ENCODE data around the gene TOM1.

DNA sequence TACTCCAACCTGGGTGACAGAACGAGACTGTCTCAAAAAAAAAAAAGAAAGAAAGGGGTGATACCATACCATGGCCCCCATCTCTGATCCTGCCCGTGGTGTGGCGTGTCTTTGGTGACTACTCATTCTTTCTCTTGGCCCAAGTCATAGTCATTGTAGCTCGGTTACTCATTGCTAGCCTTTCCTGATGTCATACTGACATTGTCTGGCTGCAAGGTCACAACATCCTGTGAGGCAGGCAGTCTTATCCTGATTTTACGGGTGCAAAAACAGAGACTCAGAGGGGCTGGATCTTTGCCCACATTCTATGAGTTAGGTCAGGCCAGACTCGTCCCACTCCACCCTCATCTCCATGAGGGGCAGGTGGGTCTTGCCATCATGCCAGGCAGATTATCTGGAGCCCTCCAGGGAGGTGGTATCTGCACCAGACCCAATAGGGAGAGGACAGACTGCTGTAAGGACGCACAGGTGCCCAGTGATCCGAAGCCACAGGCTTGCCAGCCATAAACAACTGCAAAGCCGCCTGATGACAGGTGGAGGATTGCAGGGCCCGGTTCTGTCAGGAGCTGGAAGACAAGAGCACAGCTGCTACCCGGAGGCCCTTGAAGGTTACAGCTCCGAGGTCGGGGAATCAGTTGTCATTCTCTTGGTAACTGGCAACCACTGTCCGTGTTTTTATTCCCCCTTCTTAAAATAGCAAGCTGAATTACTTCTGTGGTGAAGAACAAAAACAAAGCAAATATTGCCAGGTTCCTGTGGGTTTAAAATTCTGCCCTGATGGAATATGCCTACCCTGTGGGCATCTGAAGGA, 13.8 kb downstream of the TOM1 start:
- no peak for TF ChIP-seq SMC3 (IDR thresholded peaks at IDR 0.05; ENCODE audit: low read depth, low read length)
- TF ChIP-seq, protein P1, sequence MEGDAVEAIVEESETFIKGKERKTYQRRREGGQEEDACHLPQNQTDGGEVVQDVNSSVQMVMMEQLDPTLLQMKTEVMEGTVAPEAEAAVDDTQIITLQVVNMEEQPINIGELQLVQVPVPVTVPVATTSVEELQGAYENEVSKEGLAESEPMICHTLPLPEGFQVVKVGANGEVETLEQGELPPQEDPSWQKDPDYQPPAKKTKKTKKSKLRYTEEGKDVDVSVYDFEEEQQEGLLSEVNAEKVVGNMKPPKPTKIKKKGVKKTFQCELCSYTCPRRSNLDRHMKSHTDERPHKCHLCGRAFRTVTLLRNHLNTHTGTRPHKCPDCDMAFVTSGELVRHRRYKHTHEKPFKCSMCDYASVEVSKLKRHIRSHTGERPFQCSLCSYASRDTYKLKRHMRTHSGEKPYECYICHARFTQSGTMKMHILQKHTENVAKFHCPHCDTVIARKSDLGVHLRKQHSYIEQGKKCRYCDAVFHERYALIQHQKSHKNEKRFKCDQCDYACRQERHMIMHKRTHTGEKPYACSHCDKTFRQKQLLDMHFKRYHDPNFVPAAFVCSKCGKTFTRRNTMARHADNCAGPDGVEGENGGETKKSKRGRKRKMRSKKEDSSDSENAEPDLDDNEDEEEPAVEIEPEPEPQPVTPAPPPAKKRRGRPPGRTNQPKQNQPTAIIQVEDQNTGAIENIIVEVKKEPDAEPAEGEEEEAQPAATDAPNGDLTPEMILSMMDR (IDR thresholded peaks at IDR 0.05) = no peak
- TF ChIP-seq, protein P2, sequence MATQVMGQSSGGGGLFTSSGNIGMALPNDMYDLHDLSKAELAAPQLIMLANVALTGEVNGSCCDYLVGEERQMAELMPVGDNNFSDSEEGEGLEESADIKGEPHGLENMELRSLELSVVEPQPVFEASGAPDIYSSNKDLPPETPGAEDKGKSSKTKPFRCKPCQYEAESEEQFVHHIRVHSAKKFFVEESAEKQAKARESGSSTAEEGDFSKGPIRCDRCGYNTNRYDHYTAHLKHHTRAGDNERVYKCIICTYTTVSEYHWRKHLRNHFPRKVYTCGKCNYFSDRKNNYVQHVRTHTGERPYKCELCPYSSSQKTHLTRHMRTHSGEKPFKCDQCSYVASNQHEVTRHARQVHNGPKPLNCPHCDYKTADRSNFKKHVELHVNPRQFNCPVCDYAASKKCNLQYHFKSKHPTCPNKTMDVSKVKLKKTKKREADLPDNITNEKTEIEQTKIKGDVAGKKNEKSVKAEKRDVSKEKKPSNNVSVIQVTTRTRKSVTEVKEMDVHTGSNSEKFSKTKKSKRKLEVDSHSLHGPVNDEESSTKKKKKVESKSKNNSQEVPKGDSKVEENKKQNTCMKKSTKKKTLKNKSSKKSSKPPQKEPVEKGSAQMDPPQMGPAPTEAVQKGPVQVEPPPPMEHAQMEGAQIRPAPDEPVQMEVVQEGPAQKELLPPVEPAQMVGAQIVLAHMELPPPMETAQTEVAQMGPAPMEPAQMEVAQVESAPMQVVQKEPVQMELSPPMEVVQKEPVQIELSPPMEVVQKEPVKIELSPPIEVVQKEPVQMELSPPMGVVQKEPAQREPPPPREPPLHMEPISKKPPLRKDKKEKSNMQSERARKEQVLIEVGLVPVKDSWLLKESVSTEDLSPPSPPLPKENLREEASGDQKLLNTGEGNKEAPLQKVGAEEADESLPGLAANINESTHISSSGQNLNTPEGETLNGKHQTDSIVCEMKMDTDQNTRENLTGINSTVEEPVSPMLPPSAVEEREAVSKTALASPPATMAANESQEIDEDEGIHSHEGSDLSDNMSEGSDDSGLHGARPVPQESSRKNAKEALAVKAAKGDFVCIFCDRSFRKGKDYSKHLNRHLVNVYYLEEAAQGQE (IDR thresholded peaks at IDR 0.05; ENCODE audit: low read depth, low read length) = no peak
- TF ChIP-seq EP300 (IDR thresholded peaks at IDR 0.05; ENCODE audit: borderline replicate concordance in 1 of 2, low read depth in 1 of 2, low read length in 1 of 2) = no peak
- TF ChIP-seq TEAD4 (IDR thresholded peaks at IDR 0.05; ENCODE audit: borderline replicate concordance, insufficient read depth) = no peak
- TF ChIP-seq POLR2AphosphoS5 (IDR thresholded peaks at IDR 0.05; ENCODE audit: low read depth, low read length) = no peak
- no peak for TF ChIP-seq EZH2phosphoT487 (IDR thresholded peaks at IDR 0.05; ENCODE audit: borderline replicate concordance, low read depth)
- TF ChIP-seq RCOR1 (IDR thresholded peaks at IDR 0.05; ENCODE audit: low read length) = no peak
- no peak for TF ChIP-seq SIN3A (IDR thresholded peaks at IDR 0.05; ENCODE audit: borderline replicate concordance, low read depth, low read length)
- no peak for TF ChIP-seq CHD2 (IDR thresholded peaks at IDR 0.05; ENCODE audit: low read length, partially characterized antibody)
- TF ChIP-seq, protein P3, sequence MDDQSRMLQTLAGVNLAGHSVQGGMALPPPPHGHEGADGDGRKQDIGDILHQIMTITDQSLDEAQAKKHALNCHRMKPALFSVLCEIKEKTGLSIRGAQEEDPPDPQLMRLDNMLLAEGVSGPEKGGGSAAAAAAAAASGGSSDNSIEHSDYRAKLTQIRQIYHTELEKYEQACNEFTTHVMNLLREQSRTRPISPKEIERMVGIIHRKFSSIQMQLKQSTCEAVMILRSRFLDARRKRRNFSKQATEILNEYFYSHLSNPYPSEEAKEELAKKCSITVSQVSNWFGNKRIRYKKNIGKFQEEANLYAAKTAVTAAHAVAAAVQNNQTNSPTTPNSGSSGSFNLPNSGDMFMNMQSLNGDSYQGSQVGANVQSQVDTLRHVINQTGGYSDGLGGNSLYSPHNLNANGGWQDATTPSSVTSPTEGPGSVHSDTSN (IDR thresholded peaks at IDR 0.05) = no peak
- TF ChIP-seq MXI1 (IDR thresholded peaks at IDR 0.05; ENCODE audit: low read depth, low read length) = no peak

Measured in SK-N-SH (cell line).